HepG2 (cell line): ENCODE data around the gene NUP93. TPM values are rescaled to one million over a fixed set of nuclear protein-coding genes. Genes with fewer than 3 reads are reported as not detected.

Experiments used
- ARNT ChIP-seq: fragments of 450-650 bp; IDR thresholded peaks from 2 replicates; pipeline ENCODE4 v1.6.1; 2017
- CEBPG ChIP-seq: IDR thresholded peaks from 2 replicates; pipeline ENCODE4 v1.6.1; 2016
- ELF1 ChIP-seq: sonication (generic); formaldehyde crosslinking; IDR thresholded peaks from 2 replicates; pipeline ENCODE4 v1.4.0; 2020; ENCODE audit warnings: missing genetic modification reagents
- HMG20B ChIP-seq: conservative IDR thresholded peaks from 2 replicates; pipeline ENCODE4 v1.6.1; 2016; ENCODE audit warnings: missing genetic modification reagents, missing compliant biosample characterization
- HNRNPK ChIP-seq: fragments of 200-400 bp; formaldehyde crosslinking; IDR thresholded peaks from 2 replicates; pipeline ENCODE4 v1.6.1; 2018; ENCODE audit warnings: low read length, low read depth, moderate library complexity, mild to moderate bottlenecking; ENCODE audit not compliant: poor library complexity, severe bottlenecking
- MED1 ChIP-seq: sonication (generic); formaldehyde crosslinking; IDR thresholded peaks from 2 replicates; pipeline ENCODE4 v1.4.0; 2020; ENCODE audit warnings: missing genetic modification reagents
- MTF2 ChIP-seq: sonication (generic); formaldehyde crosslinking; IDR thresholded peaks from 2 replicates; pipeline ENCODE4 v1.5.0; 2020; ENCODE audit warnings: missing genetic modification reagents, borderline replicate concordance
- NFIB ChIP-seq: sonication (generic); formaldehyde crosslinking; IDR thresholded peaks from 2 replicates; pipeline ENCODE4 v1.9.0; 2021; ENCODE audit warnings: missing genetic modification reagents, mild to moderate bottlenecking, borderline replicate concordance
- NRL ChIP-seq: sonication (generic); formaldehyde crosslinking; IDR thresholded peaks from 2 replicates; pipeline ENCODE4 v1.5.0; 2020; ENCODE audit warnings: missing genetic modification reagents, mild to moderate bottlenecking, moderate library complexity, borderline replicate concordance
- SMARCC2 ChIP-seq: fragments of 450-650 bp; IDR thresholded peaks from 2 replicates; pipeline ENCODE4 v1.6.1; 2017; ENCODE audit warnings: antibody characterized with exemption, mild to moderate bottlenecking
- TARDBP ChIP-seq: sonication (generic); formaldehyde crosslinking; IDR thresholded peaks from 2 replicates; pipeline ENCODE4 v1.8.0; 2022; ENCODE audit warnings: mild to moderate bottlenecking, missing genetic modification reagents
- ZFP1 ChIP-seq: IDR thresholded peaks from 2 replicates; pipeline ENCODE4 v1.6.1; 2016
- ZFP37 ChIP-seq: sonication (generic); formaldehyde crosslinking; IDR thresholded peaks from 2 replicates; pipeline ENCODE4 v1.4.0; 2020; ENCODE audit warnings: missing genetic modification reagents, borderline replicate concordance
- ZIK1 ChIP-seq: sonication (generic); formaldehyde crosslinking; IDR thresholded peaks from 2 replicates; pipeline ENCODE4 v1.5.0; 2020; ENCODE audit warnings: mild to moderate bottlenecking, low read depth, missing genetic modification reagents, borderline replicate concordance
- ZNF333 ChIP-seq: sonication (generic); formaldehyde crosslinking; IDR thresholded peaks from 2 replicates; pipeline ENCODE4 v1.4.0; 2020; ENCODE audit warnings: mild to moderate bottlenecking, missing genetic modification reagents, borderline replicate concordance
- ZNF441 ChIP-seq: sonication (generic); formaldehyde crosslinking; IDR thresholded peaks from 2 replicates; pipeline ENCODE4 v1.7.0; 2021; ENCODE audit warnings: missing genetic modification reagents, borderline replicate concordance
- ZNF552 ChIP-seq: sonication (generic); formaldehyde crosslinking; IDR thresholded peaks from 2 replicates; pipeline ENCODE4 v1.9.0; 2022; ENCODE audit warnings: missing genetic modification reagents, mild to moderate bottlenecking, borderline replicate concordance
- ZNF557 ChIP-seq: sonication (generic); formaldehyde crosslinking; IDR thresholded peaks from 2 replicates; pipeline ENCODE4 v1.4.0; 2020; ENCODE audit warnings: missing genetic modification reagents
- ZNF562 ChIP-seq: sonication (generic); formaldehyde crosslinking; IDR thresholded peaks from 2 replicates; pipeline ENCODE4 v1.8.0; 2022; ENCODE audit warnings: missing genetic modification reagents, borderline replicate concordance
- ZNF839 ChIP-seq: sonication (generic); formaldehyde crosslinking; IDR thresholded peaks from 2 replicates; pipeline ENCODE4 v1.4.0; 2020; ENCODE audit warnings: missing genetic modification reagents, mild to moderate bottlenecking, borderline replicate concordance
- polyA plus RNA-seq, 8 experiments: library from polyadenylated mRNA; depleted of rRNA in 3 of 8; stranded (reverse) in 7 of 8; unstranded in 1 of 8; fragments of >200 nt; fragmentation: Illumina TruSeq in 4 of 8; extraction: Trizol in 4 of 8; gene quantifications; 2 replicates each; pipeline versions ENCODE4 v1.2.1 to v1.2.3, GENCODE V29; 2011 to 2016; ENCODE audit warnings: low read depth in 4 of 8, missing spikeins in 1 of 8, mixed read lengths in 1 of 8; ENCODE audit not compliant: insufficient read depth in 1 of 8
- total RNA-seq, 5 experiments: library from RNA; depleted of rRNA; stranded (reverse); fragments of >200 nt; fragmentation: Illumina TruSeq; extraction: Trizol; gene quantifications; 2 replicates each; pipeline ENCODE4 v1.2.3, GENCODE V29; 2016; ENCODE audit warnings: low read depth in 1 of 5
- TF ChIP-seq, protein P1 (sequence below): IDR thresholded peaks from 2 replicates; pipeline ENCODE4 v1.6.1; 2016
- TF ChIP-seq, protein P2 (sequence below): sonication (generic); formaldehyde crosslinking; IDR thresholded peaks from 2 replicates; pipeline ENCODE4; 2020; ENCODE audit warnings: missing genetic modification reagents, mild to moderate bottlenecking, borderline replicate concordance
- TF ChIP-seq, protein P3 (sequence below): IDR thresholded peaks from 2 replicates; pipeline ENCODE4 v1.6.1; 2018; ENCODE audit warnings: missing genetic modification reagents, mild to moderate bottlenecking, missing compliant biosample characterization
- TF ChIP-seq, protein P4 (sequence below): sonication (generic); formaldehyde crosslinking; IDR thresholded peaks from 2 replicates; pipeline ENCODE4 v1.4.0; 2020; ENCODE audit warnings: missing genetic modification reagents

Gene NUP93
- total and polyA plus RNA-seq, 2 of the 13 experiments (the other 11 are each of a cell fraction or from before 2014, with no cell fraction given): 58.5 to 140 TPM

DNA sequence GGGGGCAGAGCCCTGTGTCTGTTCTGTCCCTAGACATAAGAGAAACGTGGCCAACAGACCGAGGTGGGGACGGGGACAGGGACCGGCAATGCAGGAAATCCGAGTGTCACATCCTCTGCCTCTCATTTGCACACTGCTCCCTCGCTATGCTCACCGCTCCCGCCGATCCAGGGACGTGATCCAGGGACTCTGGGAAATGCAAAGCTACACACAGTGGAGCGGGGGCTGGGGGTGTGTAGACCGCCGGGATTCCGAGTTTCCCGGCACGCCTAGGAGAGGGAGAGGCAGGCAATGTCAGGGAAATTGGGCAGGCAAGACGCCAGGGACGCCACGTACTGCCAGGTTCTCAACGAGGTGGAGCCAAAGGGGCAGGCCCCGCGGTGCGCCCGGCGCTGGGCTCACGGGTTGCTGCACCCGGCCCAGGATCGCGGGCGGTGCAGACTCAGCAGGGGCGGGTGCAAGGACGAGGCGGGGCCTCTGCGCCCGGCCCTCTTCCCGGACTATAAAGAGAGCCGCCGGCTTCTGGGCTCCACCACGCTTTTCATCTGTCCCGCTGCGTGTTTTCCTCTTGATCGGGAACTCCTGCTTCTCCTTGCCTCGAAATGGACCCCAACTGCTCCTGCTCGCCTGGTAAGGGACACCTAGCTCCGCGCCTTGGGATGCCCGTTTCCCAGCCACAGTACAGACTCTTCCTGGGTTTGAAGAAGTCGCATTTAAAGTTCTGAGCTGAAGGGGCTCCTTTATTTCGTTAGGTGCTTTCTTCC, 47.8 kb upstream of the NUP93 start, which contains the start of gene MT1X (continued):
- TF ChIP-seq MTF2 (CRISPR knock-in tag) (peak; percentile 77; the same call in 1 of the 2 replicates), ZNF552 (CRISPR knock-in tag) (0 out of 2 replicates have a peak, but pooled peaks have one; percentile 43), TARDBP (peak; percentile 54; the same call in 1 of the 2 replicates), MED1 (CRISPR knock-in tag) (peak; percentile 64; the same call in 1 of the 2 replicates), ZNF557 (peak; percentile 51; the same call in 1 of the 2 replicates), ZNF333 (CRISPR knock-in tag) (peak; percentile 78; the same call in 1 of the 2 replicates), ZFP1 (CRISPR knock-in tag) (0 out of 2 replicates have a peak, but pooled peaks have one; percentile 66), ZFP37 (CRISPR knock-in tag) (no peak), NFIB (no peak), ZIK1 (CRISPR knock-in tag) (peak; percentile 70; the same call in 1 of the 2 replicates), CEBPG (0 out of 2 replicates have a peak, but pooled peaks have one; percentile 18), HNRNPK (peak; percentile 30), ZNF839 (CRISPR knock-in tag) (peak; percentile 70; the same call in 1 of the 2 replicates), ZNF441 (CRISPR knock-in tag) (peak; percentile 77), NRL (no peak; the same call in 1 of the 2 replicates), HMG20B (CRISPR knock-in tag) (0 out of 2 replicates have a peak, but pooled peaks have one; percentile 7), SMARCC2 (no peak), ZNF562 (CRISPR knock-in tag) (no peak), ARNT (no peak), ELF1 (CRISPR knock-in tag) (no peak)
- TF ChIP-seq, protein P1, sequence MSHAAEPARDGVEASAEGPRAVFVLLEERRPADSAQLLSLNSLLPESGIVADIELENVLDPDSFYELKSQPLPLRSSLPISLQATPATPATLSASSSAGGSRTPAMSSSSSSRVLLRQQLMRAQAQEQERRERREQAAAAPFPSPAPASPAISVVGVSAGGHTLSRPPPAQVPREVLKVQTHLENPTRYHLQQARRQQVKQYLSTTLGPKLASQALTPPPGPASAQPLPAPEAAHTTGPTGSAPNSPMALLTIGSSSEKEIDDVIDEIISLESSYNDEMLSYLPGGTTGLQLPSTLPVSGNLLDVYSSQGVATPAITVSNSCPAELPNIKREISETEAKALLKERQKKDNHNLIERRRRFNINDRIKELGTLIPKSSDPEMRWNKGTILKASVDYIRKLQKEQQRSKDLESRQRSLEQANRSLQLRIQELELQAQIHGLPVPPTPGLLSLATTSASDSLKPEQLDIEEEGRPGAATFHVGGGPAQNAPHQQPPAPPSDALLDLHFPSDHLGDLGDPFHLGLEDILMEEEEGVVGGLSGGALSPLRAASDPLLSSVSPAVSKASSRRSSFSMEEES (CRISPR knock-in tag): peak; percentile 48
- TF ChIP-seq, protein P2, sequence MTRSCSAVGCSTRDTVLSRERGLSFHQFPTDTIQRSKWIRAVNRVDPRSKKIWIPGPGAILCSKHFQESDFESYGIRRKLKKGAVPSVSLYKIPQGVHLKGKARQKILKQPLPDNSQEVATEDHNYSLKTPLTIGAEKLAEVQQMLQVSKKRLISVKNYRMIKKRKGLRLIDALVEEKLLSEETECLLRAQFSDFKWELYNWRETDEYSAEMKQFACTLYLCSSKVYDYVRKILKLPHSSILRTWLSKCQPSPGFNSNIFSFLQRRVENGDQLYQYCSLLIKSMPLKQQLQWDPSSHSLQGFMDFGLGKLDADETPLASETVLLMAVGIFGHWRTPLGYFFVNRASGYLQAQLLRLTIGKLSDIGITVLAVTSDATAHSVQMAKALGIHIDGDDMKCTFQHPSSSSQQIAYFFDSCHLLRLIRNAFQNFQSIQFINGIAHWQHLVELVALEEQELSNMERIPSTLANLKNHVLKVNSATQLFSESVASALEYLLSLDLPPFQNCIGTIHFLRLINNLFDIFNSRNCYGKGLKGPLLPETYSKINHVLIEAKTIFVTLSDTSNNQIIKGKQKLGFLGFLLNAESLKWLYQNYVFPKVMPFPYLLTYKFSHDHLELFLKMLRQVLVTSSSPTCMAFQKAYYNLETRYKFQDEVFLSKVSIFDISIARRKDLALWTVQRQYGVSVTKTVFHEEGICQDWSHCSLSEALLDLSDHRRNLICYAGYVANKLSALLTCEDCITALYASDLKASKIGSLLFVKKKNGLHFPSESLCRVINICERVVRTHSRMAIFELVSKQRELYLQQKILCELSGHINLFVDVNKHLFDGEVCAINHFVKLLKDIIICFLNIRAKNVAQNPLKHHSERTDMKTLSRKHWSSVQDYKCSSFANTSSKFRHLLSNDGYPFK (CRISPR knock-in tag): peak; percentile 42; the same call in 1 of the 2 replicates
- TF ChIP-seq, protein P3, sequence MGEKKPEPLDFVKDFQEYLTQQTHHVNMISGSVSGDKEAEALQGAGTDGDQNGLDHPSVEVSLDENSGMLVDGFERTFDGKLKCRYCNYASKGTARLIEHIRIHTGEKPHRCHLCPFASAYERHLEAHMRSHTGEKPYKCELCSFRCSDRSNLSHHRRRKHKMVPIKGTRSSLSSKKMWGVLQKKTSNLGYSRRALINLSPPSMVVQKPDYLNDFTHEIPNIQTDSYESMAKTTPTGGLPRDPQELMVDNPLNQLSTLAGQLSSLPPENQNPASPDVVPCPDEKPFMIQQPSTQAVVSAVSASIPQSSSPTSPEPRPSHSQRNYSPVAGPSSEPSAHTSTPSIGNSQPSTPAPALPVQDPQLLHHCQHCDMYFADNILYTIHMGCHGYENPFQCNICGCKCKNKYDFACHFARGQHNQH (CRISPR knock-in tag): no peak; the same call in none of the 2 replicates
- TF ChIP-seq, protein P4, sequence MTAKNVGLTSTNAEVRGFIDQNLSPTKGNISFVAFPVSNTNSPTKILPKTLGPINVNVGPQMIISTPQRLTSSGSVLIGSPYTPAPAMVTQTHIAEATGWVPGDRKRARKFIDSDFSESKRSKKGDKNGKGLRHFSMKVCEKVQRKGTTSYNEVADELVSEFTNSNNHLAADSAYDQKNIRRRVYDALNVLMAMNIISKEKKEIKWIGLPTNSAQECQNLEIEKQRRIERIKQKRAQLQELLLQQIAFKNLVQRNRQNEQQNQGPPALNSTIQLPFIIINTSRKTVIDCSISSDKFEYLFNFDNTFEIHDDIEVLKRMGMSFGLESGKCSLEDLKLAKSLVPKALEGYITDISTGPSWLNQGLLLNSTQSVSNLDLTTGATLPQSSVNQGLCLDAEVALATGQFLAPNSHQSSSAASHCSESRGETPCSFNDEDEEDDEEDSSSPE (CRISPR knock-in tag): peak; percentile 62
